ENCODE data around the gene FAHD2B.
"Not testable (repeated sequence)": the region's sequence is repeated elsewhere in the genome, so short reads cannot be mapped to it uniquely, and the experiment has no call there.

GRCh38 chr2:97083516-97083915 is 11.2 kb downstream of the FAHD2B start:
- not testable (repeated sequence) for TF ChIP-seq EZH2 (IDR thresholded peaks at IDR 0.05; ENCODE audit: low read length); CTCF (optimal IDR thresholded peaks at IDR 0.05 in 1 of 3, IDR thresholded peaks at IDR 0.05 in 1 of 3, conservative IDR thresholded peaks at IDR 0.05 in 1 of 3; ENCODE audit: extremely low read depth in 1 of 3, insufficient read depth in 2 of 3, low read length in 3 of 3)

Data from keratinocyte (primary cell).